ENCODE data around the gene TMEM223. TPM values are rescaled to one million over a fixed set of nuclear protein-coding genes. Genes with fewer than 3 reads are reported as not detected.
"Not testable (repeated sequence)": the region's sequence is repeated elsewhere in the genome, so short reads cannot be mapped to it uniquely, and the experiment has no call there.

The TMEM223 gene
- total and polyA plus RNA-seq, 9 donors: 12.0 to 26.9 (median 13.7) TPM

DNA sequence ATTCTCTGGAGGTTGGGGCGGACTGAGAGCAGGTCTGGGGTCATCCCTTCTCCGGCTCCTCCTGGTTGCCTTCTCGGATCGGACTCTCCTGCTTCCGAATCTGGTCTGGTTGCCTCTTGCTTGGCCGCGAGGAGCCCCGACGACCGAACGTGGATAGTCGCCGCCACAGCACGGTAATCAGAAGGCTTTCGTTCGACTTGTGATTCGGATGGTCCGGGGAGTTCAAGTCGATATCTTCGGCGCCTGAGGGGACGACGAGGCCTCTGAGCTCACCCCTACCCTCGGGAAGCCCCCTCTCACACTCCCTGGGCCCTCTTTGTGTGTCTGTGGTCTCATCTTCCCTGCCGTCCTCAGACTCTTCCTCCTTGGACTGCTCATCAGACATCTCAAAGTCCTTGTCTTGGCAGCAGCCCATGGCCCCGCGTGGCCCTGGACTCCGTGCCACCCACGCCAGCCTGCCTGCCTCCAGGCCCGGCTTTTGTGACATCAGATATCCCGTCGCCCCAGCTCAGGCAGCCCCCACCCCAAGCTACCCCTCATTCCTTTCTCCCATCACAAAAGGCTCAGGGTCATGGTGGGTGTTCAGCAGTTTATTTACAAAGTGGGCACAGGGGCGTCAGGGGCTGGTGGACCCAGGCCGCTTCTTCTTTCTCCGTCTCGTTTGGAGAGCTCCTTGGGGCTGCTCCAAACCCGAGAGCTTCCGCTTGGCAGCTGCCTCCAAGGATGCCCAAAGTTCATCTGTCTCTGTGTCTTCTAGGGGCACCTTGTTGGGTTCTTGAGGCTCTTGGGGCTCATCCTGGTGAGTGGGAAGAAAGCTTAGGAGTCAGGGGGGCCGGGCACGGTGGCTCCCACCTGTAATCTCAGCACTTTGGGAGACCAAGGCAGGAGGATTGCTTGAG is 40.8 kb upstream of the TMEM223 start, which contains the start of gene TEX54:
Gene TEX54 (minus strand): TSS at position 506 of the 899 bp plus-strand sequence.
- no peaks in the 10 kb centered on the region for H3K27me3 ChIP-seq
- no peaks in the 10 kb centered on the region for H3K9me3 ChIP-seq
- no peaks in the 10 kb centered on the region for H3K36me3 ChIP-seq
- H3K4me1 ChIP-seq (ENCODE audit: insufficient read depth): peaks cover 9% of the 10 kb centered on the region
- peak within 1 kb of the TSS; percentile 96 for H3K4me3 ChIP-seq
- peak; percentile 36 to 67 (median 58) for DNase-seq
- H3K27ac ChIP-seq: peak within 1 kb of the TSS; percentile 90 to 96
- 6 to 8% (median 6%) methylated on average over 40 of the region's 40 CpGs for WGBS, 3 donors
- TF ChIP-seq, protein P1, sequence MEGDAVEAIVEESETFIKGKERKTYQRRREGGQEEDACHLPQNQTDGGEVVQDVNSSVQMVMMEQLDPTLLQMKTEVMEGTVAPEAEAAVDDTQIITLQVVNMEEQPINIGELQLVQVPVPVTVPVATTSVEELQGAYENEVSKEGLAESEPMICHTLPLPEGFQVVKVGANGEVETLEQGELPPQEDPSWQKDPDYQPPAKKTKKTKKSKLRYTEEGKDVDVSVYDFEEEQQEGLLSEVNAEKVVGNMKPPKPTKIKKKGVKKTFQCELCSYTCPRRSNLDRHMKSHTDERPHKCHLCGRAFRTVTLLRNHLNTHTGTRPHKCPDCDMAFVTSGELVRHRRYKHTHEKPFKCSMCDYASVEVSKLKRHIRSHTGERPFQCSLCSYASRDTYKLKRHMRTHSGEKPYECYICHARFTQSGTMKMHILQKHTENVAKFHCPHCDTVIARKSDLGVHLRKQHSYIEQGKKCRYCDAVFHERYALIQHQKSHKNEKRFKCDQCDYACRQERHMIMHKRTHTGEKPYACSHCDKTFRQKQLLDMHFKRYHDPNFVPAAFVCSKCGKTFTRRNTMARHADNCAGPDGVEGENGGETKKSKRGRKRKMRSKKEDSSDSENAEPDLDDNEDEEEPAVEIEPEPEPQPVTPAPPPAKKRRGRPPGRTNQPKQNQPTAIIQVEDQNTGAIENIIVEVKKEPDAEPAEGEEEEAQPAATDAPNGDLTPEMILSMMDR (IDR thresholded peaks at IDR 0.05): no peak
- TF ChIP-seq POLR2A (IDR thresholded peaks at IDR 0.05) (no peak), EP300 (IDR thresholded peaks at IDR 0.05) (no peak)
- intact Hi-C loops (cut with DNase I): loop anchor here in 2 of 4 donors (2.0 to 5.0 kb wide), 2 partner anchors 45 to 46 kb away; partner anchors contain the start of gene TMEM179B (in 2 of the 2)

DNA sequence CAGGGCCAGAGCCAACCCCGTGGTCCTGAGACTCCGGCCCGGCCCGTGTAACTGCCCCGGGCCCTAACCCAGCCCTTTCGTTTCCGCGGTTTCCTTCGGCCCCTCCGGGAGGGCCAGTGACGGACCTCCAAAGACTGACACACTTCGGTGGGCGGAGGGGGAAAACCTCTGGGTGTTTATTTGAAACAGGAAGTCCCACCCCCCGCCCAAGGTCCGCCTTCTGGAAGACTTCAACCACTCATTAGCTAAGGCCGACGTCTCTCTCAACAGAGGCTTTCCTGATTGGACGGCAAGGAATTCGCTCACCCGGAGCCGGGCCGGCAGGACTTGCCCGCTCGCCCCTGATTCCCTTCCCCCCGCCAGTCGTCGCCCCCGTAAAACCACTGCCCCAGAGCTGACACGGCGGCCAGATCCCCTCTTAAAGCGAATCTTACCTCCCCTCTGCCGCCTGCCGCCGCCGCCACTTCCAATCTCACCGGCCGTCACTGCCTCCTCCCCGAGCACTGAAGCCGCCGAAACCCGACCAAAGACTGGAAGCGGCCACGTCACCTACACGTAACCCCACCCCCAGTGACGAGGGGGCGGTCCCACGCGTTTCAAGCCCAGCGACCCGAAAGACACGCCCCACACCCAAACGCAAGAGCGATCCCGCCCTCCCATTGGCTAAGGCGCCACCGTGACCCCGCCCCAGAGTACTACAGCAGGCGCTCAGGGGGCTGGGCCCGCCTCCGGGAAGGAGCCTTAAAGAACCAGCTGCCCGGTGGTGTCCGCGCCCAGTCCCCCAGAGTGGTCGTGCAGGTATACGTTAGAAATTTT is 39.9 kb upstream of the TMEM223 start, which contains the start of gene STX5:
Gene STX5 (minus strand): TSS at position 532 of the 816 bp plus-strand sequence. CDS start 808 bp downstream, outside the sequence.
- intact Hi-C loops (cut with DNase I): loop anchor here in 2 of 4 donors (2.0 to 5.0 kb wide), 3 partner anchors 27 to 45 kb away; partner anchors contain the start of genes TMEM179B (in 2 of the 2) and NXF1 (in 1 of the 2)
- peaks cover 9% of the 10 kb centered on the region for H3K4me1 ChIP-seq (ENCODE audit: insufficient read depth)
- no peaks in the 10 kb centered on the region for H3K9me3 ChIP-seq
- no peaks in the 10 kb centered on the region for H3K27me3 ChIP-seq
- peak within 1 kb of the TSS; percentile 90 to 96 for H3K27ac ChIP-seq
- TF ChIP-seq POLR2A (IDR thresholded peaks at IDR 0.05) (peak; percentile 96), EP300 (IDR thresholded peaks at IDR 0.05) (no peak)
- TF ChIP-seq, protein P1 (IDR thresholded peaks at IDR 0.05): peak in 1 of 3 donors; percentile 25
- H3K36me3 ChIP-seq: no peaks in the 10 kb centered on the region
- peak; percentile 99 to 100 (median 100) for DNase-seq
- 0 to 2% (median 0%) methylated on average over 55 to 65 of the region's 65 CpGs for WGBS, 3 donors
- peak within 1 kb of the TSS; percentile 96 for H3K4me3 ChIP-seq

DNA sequence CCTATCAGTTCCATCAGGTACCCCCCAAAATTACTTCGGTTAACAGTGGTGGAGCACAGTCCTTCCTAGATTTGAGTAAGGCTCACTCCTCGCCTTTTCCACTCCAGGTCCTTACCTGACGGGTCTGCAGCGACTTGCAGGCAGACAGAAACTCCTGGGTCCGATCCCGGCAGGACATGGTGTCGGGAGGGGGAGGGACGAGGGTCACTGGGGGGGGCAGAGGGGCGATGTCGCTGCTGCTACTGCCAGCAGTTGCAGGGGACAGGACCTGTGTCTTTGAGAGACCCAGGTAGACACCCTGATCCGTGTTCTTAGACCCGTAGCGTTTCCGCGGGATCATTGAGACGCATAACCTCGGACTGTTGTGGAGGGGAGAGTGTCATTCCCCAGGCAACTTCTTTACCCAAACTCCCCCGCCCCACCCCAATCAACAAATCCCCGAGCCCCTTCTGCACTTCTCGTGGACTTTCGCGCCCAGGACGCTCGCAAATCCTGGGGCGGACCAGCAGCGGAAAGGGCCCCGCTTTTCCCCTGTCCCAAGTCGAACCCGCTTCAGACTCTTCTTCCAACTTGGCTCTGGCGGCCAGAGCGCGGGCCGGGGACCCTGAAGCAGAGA is 39.2 kb upstream of the TMEM223 start:
- Histone ChIP-seq H3K4me1 (ENCODE audit: insufficient read depth) (peaks cover 9% of the 10 kb centered on the region), H3K4me3 (peak overlapping the region; percentile 96), H3K27ac (peak overlapping the region; percentile 90 to 96), H3K36me3 (no peaks in the 10 kb centered on the region), H3K9me3 (no peaks in the 10 kb centered on the region), H3K27me3 (no peaks in the 10 kb centered on the region)
- intact Hi-C loops (cut with DNase I): loop anchor here in 1 of 4 donors (2.0 to 5.0 kb wide), 2 partner anchors 26 to 44 kb away; partner anchors contain the start of genes NXF1 and TMEM179B
- peak in 1 of 5 donors; percentile 34 for DNase-seq
- TF ChIP-seq, protein P1 (IDR thresholded peaks at IDR 0.05): no peak
- TF ChIP-seq POLR2A (IDR thresholded peaks at IDR 0.05): peak; percentile 19
- 0 to 1% (median 0%) methylated on average over 33 of the region's 33 CpGs for WGBS, 3 donors

DNA sequence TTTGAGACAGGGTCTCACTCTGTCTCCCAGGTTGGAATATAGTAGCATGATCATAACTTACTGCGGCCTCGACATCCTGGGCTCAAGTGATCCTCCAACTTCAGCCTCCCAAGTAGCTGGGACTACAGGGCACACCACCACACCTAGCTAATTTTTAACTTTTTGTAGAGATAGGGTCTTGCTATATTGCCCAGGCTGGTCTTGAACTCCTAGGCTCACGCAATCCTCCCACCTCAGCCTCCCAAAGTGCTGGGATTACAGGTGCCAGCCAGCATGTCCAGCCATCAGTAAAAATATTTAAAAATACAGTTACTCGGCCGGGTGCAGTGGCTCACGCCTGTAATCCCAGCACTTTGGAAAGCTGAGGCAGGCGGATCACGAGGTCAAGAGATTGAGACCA is 36.3 kb upstream of the TMEM223 start:
- H3K9me3 ChIP-seq; H3K27me3 ChIP-seq; H3K4me3 ChIP-seq; DNase-seq; H3K27ac ChIP-seq; H3K4me1 ChIP-seq (ENCODE audit: insufficient read depth); H3K36me3 ChIP-seq; intact Hi-C loops (cut with DNase I): not testable (repeated sequence)
- 87 to 93% (median 88%) methylated on average over 8 of the region's 8 CpGs for WGBS, 3 donors
